ENCODE measurements around the gene CYSTM1.
"Not testable (repeated sequence)": the region's sequence is repeated elsewhere in the genome, so short reads cannot be mapped to it uniquely, and the experiment has no call there.

The CYSTM1 gene

DNA sequence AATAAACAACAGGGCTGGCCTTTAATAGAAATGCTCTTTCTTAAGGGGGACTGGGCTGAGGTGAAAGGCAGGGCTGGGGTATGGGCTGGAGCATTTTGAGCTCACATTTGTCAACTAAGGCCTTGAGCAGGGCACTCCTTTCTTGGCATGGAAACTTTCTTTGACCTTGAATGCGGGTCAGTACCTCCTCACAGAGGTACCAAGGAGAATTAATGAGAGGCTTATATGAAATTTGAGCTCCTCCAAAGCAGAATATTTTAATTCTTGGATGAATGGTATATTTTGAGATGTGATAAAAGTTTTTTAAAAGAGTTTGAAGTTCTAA is 3.1 kb downstream of the CYSTM1 start:
- DNase-seq (ENCODE audit: low read depth in 2 of 2), result no peak

DNA sequence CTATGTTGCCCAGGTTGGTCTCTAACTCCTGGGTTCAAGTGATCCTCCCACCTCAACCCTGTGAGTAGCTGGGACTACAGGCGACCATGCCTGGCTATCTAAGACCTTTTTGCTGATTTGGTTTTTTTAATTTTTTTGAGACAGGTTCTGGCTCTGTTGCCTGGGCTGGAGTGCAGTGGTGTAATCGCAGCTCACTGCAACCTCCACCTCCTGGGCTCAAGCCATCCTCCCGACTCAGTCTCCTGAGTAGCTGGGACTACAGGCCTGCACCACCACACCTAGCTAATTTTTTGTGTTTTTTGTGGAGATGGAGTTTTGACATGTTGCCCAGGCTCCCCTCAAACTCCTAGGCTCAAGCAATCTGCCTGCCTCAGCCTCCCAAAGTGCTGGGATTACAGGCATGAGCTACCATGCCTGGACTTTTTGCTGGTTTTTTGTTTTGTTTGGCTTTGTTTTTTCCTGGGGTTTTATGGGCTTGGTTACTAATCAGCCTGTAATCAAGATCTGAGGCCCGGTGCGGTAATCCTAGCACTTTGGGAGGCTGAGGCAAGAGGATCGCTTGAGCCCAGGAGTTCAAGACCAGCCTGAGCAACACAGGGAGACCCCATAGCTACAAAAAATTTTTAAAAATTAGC is 3.6 kb downstream of the CYSTM1 start:
- no peak for DNase-seq (ENCODE audit: low read depth in 2 of 2)

DNA sequence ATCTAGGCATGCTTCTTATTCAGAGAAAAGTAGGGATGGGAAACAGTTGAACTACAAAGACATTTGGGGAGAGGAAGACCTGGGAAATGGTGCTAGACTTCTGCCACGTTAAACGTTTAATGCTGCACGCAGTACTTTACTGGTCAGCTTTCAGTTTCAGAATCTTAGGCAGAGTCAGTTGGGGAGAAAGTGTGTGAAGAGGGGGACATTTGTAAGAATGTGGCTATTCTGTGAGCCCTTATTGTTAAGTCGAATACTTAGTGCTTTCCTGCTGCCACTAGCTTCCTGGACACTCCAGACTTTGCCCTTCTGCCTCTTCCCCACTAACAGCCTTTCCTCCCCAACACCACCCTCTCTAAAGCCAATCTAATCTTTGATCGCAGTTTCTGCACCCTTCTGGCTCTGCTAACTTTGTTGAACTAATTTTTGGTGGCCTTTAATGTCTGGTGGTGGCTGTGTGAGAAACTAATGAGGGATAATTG is 6.1 kb downstream of the CYSTM1 start:
- DNase-seq (ENCODE audit: low read depth in 2 of 2), result no peak

DNA sequence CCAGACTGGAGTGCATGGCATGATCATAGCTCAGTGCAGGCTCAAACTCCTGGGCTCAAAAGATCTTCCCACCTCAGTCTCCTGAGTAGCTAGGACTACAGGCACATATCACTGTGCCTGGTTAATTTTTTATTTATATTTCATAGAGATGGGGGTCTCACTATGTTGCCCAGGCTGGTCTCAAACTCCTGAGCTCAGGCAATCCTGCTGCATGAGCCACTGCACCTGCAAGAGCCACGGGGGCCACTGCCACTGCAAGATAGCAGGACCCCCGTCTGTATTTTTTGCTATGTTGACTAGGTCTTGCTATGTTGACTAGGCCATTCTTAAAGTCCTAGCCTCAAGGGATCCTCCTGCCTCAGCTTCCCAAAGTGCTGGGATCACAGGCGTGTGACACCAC is 6.5 kb downstream of the CYSTM1 start:
- DNase-seq (ENCODE audit: low read depth in 2 of 2), result no peak

DNA sequence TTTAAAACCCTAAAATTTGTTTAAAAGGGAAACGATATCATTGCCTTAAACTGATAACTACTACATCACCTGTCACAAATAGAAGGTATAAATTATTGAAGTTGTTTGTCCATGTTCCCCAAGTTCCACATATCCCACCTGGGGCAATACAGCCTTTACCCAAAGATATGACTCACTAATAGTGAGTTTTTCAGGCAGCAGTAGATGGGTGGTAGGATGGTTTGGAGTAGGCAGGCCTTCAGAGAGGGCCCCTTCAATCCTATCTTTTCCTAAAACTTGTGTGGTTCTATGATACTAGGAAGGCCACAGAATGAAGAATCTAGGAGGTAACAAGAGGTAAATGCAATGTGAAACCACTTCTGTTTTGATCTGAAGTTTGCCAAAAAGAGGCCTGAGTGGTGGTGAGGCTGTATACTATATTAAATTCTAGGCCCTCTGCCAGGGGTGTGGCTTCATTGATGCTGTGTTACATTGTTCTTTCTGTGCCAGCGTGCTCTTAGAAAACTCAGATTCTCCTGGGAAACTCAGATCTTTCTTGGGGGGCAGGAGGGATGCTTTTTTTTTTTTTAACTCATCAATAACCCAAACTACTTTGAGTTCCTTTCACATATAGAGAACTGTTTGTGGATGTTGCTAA is 7.2 kb downstream of the CYSTM1 start:
- no peak for DNase-seq (ENCODE audit: low read depth in 2 of 2)

DNA sequence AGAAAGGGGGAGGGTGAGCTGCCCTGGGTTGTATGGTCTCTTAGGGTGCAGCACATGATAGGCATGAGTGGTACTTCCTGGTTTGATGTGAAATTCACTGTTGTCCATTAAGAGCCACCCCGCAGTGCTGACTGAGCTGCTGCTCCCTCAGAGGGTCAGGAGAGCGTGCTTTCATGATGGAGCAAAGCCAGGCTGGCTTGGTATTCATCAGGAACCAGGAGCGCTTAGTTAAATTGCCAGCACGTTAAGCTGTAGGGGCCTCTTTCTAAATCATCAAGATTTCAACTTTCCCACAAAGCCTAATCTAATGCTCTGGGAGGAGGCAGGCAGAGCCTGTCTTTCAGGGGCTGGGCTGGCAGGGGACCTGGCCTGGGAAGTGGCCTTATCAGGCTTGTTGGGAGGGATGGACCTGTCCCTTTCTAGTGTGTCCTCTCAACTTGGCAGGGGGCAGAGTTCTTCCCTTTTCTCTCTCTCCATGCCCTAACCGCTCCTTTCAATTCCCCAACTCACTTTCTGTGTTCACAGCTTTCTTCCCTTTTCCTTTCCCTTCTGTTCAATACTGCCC is 7.9 kb downstream of the CYSTM1 start:
- no peak for DNase-seq (ENCODE audit: low read depth in 2 of 2)

DNA sequence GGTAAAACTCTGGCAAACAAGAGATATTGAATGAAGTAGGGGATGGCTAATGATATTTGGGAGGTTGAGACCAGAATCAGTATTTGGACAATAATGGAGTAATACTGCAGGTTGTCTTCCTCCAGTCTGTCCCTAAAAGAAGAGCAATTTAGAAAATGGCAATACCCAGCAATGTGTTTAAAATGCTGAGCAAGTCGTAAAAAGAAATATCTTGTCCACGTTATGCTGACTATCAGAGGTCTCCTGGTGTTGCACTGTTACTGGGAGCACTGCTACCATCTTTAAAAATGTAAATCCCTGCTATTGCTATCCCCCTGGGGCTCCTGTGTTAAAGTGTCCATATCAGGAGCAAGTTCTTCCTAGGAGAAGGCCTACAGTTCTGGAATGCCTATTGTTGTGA is 10.4 kb downstream of the CYSTM1 start:
- no peak for DNase-seq (ENCODE audit: low read depth in 2 of 2)

DNA sequence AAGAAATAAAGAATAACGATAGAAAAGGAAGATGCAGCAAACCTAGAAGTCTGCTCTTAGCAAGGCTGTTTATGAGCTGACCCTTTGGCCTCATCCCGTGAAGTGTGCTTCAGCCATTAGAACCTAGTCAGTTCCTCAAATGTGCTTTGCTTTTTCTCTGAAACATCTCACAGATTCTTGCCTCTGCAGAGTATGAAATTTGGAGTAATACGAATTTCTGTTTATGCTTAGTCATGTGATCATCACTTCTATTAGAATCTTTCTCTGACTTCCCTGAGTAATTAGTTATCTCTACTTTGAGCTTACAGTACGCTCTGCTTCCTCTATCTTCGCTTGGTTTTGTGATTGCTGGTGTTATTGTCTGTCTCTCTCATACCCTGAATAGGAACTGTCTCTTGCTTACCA is 11.3 kb downstream of the CYSTM1 start:
- no peak for DNase-seq (ENCODE audit: low read depth in 2 of 2)

DNA sequence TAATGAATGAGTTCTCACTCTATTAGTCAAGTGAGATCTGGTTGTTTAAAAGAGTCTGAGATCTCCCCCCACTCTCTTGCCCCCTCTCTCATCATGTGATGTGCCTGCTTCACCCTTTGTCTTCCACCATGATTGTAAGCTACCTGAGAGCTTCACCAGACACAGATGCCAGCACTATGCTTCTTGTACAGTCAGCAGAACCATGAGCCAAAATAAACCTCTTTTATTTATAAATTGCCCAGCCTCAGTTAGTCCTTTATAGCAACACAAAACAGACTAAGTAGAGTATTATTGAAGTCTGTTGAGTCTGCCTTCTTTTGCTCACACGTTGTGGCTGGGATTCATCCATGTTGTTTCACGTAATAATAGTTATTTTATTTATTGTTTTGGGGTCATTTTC is 14.3 kb downstream of the CYSTM1 start:
- DNase-seq (ENCODE audit: low read depth in 2 of 2), result no peak

DNA sequence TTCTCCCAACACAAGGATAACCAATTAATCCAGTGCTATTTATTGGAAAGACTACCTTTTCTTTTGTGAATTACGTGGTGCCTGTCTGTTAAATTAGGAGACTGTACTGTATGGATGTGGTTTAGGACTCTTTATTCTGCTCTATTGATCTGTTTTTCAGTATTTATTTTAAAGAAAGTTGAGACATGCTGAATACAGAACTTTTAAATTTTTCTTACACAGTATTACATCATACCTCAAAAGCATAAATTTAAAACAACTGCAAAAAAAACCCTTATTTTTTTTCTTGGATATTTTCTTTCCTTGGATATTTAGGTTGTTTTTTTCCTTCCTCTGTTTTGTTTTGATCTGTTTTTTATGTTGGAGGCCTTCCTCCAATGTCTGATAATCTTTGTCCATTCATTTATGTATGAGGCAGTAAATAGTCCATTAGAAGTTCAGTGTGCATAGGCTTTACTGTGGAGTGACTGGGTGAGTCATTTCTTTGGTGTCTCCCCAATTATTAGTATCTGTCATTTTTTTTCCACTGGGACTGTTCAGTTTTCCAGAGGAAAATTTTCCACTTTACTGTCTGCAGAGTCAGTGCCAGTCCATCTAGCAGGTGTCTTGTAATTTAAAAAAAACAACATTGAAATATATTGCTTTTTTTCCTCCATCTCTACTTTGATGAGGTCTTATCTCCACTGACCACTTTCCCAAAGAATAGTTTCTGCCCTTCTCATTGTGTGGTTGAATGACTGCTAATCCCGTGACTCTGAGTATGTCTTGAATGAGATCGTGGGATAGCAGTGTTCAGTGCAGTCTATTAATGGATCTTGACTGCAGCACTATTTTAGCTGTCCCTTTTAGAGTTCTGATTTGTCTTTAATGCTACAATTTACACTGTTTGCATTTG is 15.2 kb downstream of the CYSTM1 start:
- no peak for DNase-seq (ENCODE audit: low read depth in 2 of 2)

DNA sequence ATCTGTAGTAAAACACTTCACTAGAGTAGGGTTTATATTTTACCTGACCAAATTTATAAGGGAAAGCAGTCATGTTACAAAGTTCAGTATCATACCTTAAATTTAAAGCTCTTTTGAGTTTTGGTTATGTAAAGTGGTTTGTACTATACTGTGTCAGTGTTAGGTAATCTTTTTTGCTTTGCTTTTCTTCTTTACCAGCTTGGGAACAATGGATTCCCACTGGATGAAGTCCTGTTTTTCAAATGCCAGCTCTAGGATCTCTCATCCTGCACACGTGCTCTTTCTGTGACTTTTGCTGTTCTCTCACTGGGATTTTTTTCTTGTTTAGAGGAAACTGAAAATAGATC is 15.9 kb downstream of the CYSTM1 start:
- no peak for DNase-seq (ENCODE audit: low read depth in 2 of 2)

DNA sequence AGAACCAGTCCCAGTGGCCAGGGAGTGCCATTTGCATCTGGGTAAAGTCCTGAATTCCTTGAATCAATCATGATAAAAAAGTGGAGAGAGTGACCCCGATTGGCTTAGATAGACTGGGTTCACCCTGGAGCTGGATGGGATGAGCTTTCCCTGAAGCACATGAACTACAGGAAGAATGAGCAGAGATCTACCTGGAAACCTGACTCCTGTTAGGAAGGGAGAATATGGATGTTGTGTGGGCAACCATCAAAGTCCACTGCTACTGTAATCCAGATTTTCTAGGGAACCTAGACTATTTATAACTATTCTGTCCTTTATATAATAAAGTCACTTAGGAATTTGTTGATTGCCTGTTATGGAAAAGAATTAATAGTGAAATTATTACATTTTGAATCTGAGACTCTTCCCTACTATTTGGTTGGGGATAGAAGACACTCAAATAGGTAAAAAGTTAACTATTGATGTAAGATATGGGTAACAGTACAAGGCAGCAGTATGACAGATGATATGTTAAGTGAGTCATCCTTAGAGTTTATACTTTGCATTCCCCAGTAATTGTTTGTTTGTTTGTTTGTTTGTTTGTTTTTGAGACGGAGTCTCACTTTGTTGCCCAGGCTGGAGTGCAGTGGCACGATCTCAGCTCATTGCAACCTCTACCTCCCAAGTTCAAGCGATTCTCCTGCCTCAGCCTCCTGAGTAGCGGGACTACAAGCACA is 17.9 kb downstream of the CYSTM1 start:
- no peak for DNase-seq (ENCODE audit: low read depth in 2 of 2)

DNA sequence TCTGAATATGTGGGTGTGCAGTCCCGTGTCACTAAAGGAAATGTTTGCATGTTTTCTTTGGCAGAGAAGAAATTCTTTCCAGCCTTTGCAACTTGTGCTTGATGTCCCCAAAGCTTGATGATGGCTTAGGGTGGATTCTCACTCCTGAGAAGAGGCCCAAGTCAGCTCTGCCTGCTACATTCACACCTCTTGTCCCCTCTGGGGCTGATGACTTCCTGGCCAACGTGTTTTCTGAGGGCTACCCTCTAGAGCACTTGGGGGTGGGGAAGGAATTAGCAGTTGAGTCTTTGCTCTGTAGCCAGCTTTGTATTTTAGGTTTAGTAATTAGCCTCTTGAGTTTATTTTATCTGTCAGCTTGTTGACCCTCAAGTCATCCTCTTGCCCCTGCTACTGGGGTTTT is 19.7 kb downstream of the CYSTM1 start:
- DNase-seq (ENCODE audit: low read depth in 2 of 2), result no peak

DNA sequence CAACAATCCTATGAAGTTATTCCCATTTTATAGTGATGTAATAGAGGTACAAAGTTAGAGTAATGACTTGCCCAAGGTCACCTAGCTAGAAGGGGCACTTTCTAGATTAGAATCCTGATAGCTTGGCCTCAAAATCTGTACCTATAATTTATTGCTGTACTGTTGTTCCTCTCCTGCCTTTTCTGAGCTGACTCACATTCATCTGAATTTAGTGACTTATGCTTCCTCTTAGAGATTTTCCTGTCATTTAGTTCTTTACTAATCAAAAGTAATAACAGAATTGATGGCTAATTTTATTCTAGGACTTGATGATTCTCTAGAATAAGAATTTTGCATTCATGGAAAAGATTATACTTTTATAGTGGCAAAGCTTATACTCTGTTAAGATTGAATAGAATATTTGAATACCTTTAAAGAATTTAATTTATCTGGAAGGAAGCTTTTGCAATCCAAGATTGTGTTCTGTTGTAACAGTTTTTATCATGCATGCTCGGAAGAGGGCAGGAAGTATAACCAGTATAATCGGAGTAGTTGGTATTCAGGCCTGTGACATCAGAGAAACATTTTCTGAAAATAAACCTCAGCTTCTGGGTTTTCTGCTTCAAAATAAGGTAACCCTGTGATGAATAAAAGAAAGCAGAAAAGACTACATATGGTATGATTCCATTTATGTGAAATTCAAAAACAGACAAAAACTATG is 21.3 kb downstream of the CYSTM1 start:
- DNase-seq (ENCODE audit: low read depth in 2 of 2), result no peak

DNA sequence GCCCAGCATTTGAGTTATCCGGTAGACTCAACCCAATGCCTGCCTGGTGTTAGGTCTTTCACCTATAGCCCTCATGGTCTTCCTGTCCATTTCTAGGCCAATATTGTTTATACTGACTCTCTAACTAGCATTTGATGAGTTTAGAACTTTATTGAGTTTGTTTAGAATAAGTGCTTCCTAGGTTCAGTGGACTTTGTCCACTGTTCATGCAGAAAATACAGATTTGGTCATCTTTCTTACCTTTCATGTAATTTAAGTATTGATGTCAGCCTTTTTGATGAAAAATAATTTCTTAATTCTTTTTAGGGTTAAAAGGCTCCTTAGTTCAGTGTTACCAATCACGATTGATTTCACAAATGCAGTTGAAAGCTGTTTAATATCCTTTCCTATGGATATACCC is 22.0 kb downstream of the CYSTM1 start:
- DNase-seq (ENCODE audit: low read depth in 2 of 2), result no peak

DNA sequence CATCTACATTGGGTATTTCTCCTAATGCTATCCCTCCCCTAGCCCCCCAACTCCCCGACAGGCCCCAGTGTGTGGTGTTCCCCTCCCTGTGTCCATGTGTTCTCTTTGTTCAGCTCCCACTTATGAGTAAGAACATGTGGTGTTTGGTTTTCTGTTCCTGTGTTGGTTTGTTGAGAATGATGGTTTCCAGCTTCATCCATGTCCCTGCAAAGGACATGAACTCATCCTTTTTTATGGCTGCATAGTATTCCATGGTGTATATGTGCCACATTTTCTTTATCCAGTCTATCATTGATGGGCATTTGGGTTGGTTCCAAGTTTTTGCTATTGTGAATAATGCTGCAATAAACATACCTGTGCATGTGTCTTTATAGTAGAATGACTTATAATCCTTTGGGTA is 23.9 kb downstream of the CYSTM1 start:
- not testable (repeated sequence) for DNase-seq (ENCODE audit: low read depth in 2 of 2)

DNA sequence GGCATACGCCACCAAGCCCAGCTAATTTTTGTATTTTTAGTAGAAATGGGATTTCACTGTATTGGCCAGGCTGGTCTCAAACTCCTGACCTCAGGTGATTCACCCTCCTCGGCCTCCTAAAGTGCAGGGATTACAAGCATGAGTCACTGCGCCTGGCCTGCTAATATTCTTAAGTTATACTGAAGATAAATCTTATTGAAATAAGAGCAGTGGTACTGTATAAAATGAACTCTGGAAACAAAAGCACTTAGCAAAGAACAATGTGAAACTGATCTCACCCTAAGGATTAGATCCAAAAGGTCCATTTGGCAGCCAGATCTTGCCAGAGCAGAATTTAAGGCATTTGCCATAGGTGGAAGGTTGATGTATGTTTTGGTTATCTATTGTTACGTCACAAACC is 27.1 kb downstream of the CYSTM1 start:
- DNase-seq (ENCODE audit: low read depth in 2 of 2), result no peak

DNA sequence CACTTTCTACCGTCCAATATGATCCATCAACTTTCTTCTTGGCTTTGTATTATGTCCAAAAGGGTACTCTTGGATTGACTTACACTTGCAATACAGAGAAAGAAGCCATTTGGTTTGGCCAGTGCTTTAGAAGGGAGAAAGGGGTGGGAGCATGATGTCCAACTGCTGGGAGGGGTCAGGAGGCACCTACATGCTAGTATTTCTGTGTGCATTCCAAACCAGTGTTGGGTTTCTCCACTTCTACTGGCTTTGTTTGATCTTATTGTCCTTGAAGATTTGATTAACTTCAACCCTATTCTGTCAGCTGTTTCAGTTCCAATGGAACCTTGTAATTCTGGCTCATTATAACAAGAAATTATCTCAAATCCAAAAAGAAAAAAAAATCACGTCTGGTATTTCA is 27.6 kb downstream of the CYSTM1 start:
- no peak for DNase-seq (ENCODE audit: low read depth in 2 of 2)

DNA sequence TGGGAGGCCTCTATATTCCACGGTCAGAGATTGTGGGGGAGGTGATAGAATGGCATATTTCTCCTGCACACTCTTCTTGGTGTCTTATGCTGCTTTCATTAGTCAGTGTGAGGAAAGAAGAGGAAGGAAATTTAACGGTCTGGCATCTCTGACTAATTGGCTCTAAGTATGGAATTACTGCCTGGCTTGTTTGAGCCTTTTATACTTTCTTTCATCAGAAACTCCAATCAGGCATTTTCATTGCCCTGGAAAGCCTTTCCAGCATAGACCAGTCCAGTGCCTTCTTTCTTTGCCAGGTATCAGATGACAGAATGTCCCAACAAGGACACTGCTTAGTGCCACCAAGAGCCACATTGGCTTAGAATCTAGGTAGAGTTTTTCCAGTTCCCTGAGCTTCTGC is 30.2 kb downstream of the CYSTM1 start:
- no peak for DNase-seq (ENCODE audit: low read depth in 2 of 2)

DNA sequence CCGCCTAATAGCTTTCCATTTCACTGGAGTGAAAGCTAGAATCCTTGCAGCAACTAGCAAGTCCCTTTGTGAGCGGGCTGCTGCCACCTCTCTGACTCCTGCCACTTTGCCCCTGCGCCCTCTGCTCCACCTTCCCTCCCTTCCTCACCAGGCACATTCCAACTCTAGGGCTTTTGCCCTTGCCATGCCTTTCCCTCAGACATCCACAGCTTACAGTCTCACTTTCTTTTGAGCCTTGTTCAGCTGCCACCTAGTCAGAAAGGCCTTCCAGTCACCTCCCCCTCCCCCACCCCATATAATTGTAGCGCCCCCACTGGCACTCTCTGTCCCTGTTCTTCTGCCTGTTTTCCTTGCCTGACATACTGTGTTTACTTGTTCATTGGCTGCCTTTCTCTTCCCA is 31.0 kb downstream of the CYSTM1 start:
- DNase-seq (ENCODE audit: low read depth in 2 of 2), result no peak

DNA sequence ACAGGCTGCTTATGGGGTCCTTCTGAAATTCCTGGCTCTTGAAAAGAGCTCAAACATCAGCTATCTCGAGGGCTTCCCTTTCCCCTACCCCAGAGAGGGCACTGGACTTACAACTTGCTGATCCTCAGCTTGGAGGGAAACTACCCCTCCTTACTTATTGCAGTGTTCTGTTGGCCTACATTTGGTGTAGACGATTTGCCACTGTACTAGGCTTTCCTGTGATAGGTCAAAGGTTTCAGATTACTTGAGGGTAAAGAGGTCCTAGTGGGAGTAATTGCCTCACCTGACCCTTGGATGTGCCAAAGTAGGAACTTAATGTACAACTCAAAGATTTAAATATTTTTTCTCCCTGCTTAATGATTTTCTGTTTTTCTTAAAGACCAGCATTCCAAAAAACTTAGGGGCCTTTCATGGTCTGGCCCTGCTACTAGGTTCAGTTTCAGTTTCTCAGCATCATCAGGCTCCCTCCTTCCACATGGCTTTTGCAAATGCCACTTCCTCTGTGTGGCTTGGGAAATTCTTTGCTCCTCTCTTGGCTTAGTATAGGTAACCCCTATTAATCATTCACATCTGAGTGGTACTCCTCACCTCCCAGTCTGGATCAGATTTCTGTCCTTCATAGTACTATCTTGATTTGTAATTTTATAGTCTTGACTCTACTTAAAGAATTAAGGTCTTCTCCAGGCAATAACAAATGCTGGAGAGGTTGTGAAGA is 32.4 kb downstream of the CYSTM1 start:
- no peak for DNase-seq (ENCODE audit: low read depth in 2 of 2)

Data from stimulated activated CD8-positive, alpha-beta memory T cell treated with anti-CD3 and anti-CD28 coated beads, Interleukin-15, amount 100 ng/mL, for 48 hours (primary cell).